ENCODE data around the gene CBLC.
"Not testable (repeated sequence)": the region's sequence is repeated elsewhere in the genome, so short reads cannot be mapped to it uniquely, and the experiment has no call there.

CBLC gene

DNA sequence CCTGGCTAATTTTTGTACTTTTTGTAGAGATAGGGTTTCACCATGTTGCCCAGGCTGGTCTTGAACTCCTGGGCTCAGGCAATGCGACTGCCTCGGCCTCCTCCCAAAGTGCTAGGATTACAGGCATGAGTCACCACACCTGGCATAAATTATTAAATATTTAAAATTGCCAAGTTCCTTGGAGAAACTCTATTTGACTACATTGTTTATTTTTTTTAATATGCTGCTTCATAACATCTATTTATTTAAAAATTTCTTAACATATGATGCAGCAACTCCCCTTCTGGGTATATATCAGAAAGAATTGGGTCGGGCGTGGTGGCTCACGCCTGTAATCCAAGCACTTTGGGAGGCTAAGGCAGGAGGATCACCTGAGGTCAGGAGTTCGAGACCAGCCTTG lies 55.2 kb downstream of the CBLC start:
- not testable (repeated sequence) for H3K36me3 ChIP-seq (ENCODE audit: control insufficient read depth in 5 of 5, insufficient read depth in 5 of 5, low read length in 5 of 5)

DNA sequence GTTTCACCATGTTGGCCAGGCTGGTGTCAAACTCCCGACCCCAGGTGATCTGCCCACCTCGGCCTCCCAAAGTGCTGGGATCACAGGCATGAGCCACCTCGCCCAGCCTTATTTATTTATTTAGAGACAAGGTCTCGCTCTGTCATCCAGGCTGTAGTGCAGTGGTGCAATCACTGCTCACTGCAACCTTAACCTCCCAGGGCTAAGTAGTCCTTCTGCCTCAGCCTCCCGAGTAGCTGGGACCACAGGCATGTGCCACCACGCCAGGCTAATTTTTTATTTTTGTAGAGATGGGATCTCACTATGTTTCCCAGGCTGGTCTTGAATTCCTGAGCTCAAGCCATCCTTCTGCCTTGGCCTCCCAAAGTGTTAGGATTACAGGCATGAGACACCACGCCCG lies 56.7 kb downstream of the CBLC start:
- not testable (repeated sequence) for H3K4me3 ChIP-seq (ENCODE audit: low read depth in 1 of 5, low read length in 5 of 5); H3K9me3 ChIP-seq (ENCODE audit: control insufficient read depth in 5 of 5, low read length in 5 of 5); H3K27me3 ChIP-seq (ENCODE audit: control insufficient read depth in 5 of 5, insufficient read depth in 4 of 5, low read length in 5 of 5); H3K36me3 ChIP-seq (ENCODE audit: control insufficient read depth in 5 of 5, insufficient read depth in 5 of 5, low read length in 5 of 5); H3K9ac ChIP-seq (ENCODE audit: low read length in 5 of 5); H3K27ac ChIP-seq (ENCODE audit: low read depth, low read length); H3K4me1 ChIP-seq (ENCODE audit: control insufficient read depth in 5 of 5, insufficient read depth in 5 of 5, low read length in 5 of 5)

More for the DNA sequence above, 55.2 kb downstream of the CBLC start:
- H3K4me1 ChIP-seq (ENCODE audit: control insufficient read depth in 5 of 5, insufficient read depth in 5 of 5, low read length in 5 of 5); H3K9me3 ChIP-seq (ENCODE audit: control insufficient read depth in 5 of 5, low read length in 5 of 5); H3K27ac ChIP-seq (ENCODE audit: low read depth, low read length); H3K9ac ChIP-seq (ENCODE audit: low read length in 5 of 5); H3K27me3 ChIP-seq (ENCODE audit: control insufficient read depth in 5 of 5, insufficient read depth in 4 of 5, low read length in 5 of 5); H3K4me3 ChIP-seq (ENCODE audit: low read depth in 1 of 5, low read length in 5 of 5): not testable (repeated sequence)

DNA sequence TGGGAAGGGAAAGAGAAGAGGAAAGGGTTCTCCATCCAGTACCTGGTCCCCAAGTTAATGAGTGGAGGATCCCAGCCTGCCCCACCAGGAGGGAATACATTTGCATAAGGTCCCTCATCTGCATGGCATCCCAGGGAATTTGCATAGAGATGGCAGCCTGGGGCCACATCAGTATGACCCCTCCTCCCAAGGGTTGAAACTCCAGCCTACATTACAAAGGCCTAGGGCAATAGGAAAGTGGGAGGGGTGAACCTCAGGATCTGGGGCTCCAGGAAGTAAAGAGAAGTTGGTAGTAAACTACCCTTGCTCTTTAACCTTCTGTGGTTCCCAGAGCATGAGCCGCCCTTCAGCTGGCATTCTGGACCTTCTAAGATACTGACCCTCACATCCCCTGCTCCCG lies 61.6 kb downstream of the CBLC start:
- no peak overlapping the region for H3K9ac ChIP-seq (ENCODE audit: low read length in 5 of 5)
- H3K9me3 ChIP-seq (ENCODE audit: control insufficient read depth in 5 of 5, low read length in 5 of 5): no peaks in the 10 kb centered on the region

DNA sequence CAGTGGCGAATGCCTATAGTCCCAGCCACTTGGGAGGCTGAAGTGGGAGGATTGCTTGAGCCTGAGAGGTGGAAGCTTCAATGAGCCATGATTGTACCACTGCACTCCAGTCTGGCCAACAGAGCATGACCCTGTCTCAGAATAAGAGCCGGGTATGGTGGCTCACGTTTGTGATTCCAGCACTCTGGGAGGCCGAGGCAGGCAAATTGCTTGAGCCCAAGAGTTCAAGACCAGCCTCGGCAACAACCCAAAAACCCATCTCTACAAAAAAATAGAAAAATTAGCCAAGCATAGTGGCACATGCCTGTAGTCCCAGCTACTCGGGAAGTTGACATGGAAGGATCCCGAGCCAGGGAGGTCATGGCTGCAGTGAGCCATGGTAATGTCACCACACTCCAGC lies 63.1 kb downstream of the CBLC start:
- no peaks in the 10 kb centered on the region for H3K36me3 ChIP-seq (ENCODE audit: control insufficient read depth in 5 of 5, insufficient read depth in 5 of 5, low read length in 5 of 5)
- H3K27ac ChIP-seq (ENCODE audit: low read depth, low read length): no peak overlapping the region

More for the DNA sequence above, 61.6 kb downstream of the CBLC start:
- Histone ChIP-seq H3K4me1 (ENCODE audit: control insufficient read depth in 5 of 5, insufficient read depth in 5 of 5, low read length in 5 of 5) (peaks cover 0 to 2% (median under 1%) of the 10 kb centered on the region in 5 donors), H3K36me3 (ENCODE audit: control insufficient read depth in 5 of 5, insufficient read depth in 5 of 5, low read length in 5 of 5) (no peaks in the 10 kb centered on the region), H3K4me3 (ENCODE audit: low read depth in 1 of 5, low read length in 5 of 5) (no peak overlapping the region), H3K27ac (ENCODE audit: low read depth, low read length) (no peak overlapping the region), H3K27me3 (ENCODE audit: control insufficient read depth in 5 of 5, insufficient read depth in 4 of 5, low read length in 5 of 5) (peaks cover 0 to 2% (median 0%) of the 10 kb centered on the region in 5 donors)

DNA sequence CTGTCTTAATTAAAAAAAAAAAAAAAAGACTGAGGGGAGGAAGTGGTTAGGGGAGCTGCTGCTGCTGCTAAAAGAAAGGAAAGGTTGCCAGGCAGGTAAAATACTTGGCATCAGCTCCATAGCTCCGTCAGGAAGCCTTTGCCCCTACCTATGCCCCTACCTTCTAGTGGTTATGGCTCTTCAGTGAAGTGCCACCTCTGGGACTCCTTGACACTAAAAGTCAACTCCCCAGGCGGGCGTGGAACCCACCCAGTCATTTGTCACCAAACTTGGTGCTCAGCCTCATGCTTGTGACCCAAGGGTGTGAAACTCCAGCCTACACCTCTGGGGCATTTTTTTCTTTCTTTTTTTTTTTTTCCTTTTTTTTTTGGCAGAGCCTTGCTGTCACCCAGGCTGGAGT lies 63.5 kb downstream of the CBLC start:
- no peak overlapping the region for H3K4me3 ChIP-seq (ENCODE audit: low read depth in 1 of 5, low read length in 5 of 5)
- peaks cover 0 to 2% (median 0%) of the 10 kb centered on the region in 5 donors for H3K27me3 ChIP-seq (ENCODE audit: control insufficient read depth in 5 of 5, insufficient read depth in 4 of 5, low read length in 5 of 5)
- H3K36me3 ChIP-seq (ENCODE audit: control insufficient read depth in 5 of 5, insufficient read depth in 5 of 5, low read length in 5 of 5): no peaks in the 10 kb centered on the region
- H3K9ac ChIP-seq (ENCODE audit: low read length in 5 of 5): no peak overlapping the region
- H3K27ac ChIP-seq (ENCODE audit: low read depth, low read length): no peak overlapping the region
- peaks cover 5 to 16% (median 13%) of the 10 kb centered on the region in 5 donors for H3K4me1 ChIP-seq (ENCODE audit: control insufficient read depth in 5 of 5, insufficient read depth in 5 of 5, low read length in 5 of 5)
- no peaks in the 10 kb centered on the region for H3K9me3 ChIP-seq (ENCODE audit: control insufficient read depth in 5 of 5, low read length in 5 of 5)

More for the DNA sequence above, 63.1 kb downstream of the CBLC start:
- peaks cover 0 to 2% (median 0%) of the 10 kb centered on the region in 5 donors for H3K27me3 ChIP-seq (ENCODE audit: control insufficient read depth in 5 of 5, insufficient read depth in 4 of 5, low read length in 5 of 5)
- no peak overlapping the region for H3K9ac ChIP-seq (ENCODE audit: low read length in 5 of 5)
- no peaks in the 10 kb centered on the region for H3K9me3 ChIP-seq (ENCODE audit: control insufficient read depth in 5 of 5, low read length in 5 of 5)
- H3K4me1 ChIP-seq (ENCODE audit: control insufficient read depth in 5 of 5, insufficient read depth in 5 of 5, low read length in 5 of 5): peaks cover 3 to 16% (median 13%) of the 10 kb centered on the region in 5 donors
- H3K4me3 ChIP-seq (ENCODE audit: low read depth in 1 of 5, low read length in 5 of 5): no peak overlapping the region

DNA sequence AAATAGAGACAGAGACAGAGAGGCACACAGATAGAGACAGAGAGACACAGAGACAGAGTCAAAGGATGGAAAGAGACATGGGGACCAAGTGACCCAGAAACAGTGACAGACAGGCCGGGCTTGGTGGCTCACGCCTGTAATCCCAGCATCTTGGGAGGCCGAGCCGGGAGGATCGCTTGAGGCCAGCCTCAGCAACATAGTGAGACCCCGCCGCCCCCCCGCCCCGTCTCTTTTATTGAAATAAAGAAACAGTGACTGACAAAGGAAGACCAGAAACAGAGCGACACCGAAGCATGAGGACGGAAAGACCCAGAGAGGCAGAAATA lies 67.6 kb downstream of the CBLC start:
- H3K4me1 ChIP-seq (ENCODE audit: control insufficient read depth in 5 of 5, insufficient read depth in 5 of 5, low read length in 5 of 5): peaks cover 9 to 52% (median 41%) of the 10 kb centered on the region in 5 donors
- peak overlapping the region; percentile 54 to 72 (median 62) for H3K4me3 ChIP-seq (ENCODE audit: low read depth in 1 of 5, low read length in 5 of 5)
- no peaks in the 10 kb centered on the region for H3K9me3 ChIP-seq (ENCODE audit: control insufficient read depth in 5 of 5, low read length in 5 of 5)
- H3K27me3 ChIP-seq (ENCODE audit: control insufficient read depth in 5 of 5, insufficient read depth in 4 of 5, low read length in 5 of 5): no peaks in the 10 kb centered on the region
- peak overlapping the region; percentile 56 for H3K27ac ChIP-seq (ENCODE audit: low read depth, low read length)
- no peaks in the 10 kb centered on the region for H3K36me3 ChIP-seq (ENCODE audit: control insufficient read depth in 5 of 5, insufficient read depth in 5 of 5, low read length in 5 of 5)
- H3K9ac ChIP-seq (ENCODE audit: low read length in 5 of 5): peak overlapping the region in 4 of 5 donors; percentile 11 to 73 (median 52)

DNA sequence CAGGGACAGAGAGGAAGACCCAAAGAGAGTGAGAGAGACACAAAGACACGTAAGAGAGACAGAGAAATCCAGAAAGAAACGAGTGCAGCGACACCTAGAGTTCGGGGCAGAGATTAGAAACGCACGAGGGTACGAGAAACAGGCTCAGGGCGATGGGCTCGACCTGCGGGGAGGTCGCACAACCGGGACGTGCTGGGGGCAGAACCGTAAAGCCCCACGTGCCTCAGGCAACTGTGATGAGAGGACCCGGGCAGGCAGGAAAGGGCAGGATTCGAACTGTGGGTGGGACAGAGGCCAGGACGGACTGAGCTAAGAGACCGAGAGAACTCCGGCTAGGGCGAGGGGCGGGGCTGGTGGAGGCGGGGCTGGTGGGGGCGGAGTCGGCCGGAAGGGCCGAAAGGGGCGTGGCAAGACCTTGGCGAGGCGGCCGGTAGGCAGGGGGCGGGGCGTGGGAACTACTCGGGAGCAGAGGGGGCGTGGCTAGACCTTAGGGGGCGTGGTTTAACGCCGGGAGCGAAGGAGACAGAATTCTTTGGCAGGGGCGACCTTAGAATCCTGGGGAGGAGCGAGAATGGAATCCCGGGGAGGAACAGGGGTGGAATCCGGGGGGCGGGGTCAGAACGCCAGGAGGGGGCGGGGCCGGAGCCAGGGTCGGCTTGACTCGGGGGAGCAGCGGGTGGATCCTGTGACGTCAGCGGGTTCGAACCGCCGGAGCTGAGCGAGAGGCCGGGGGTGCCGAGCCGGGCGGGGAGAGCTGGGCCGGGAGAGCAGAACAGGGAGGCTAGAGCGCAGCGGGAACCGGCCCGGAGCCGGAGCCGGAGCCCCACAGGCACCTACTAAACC lies 68.1 kb downstream of the CBLC start, which contains the start of gene NECTIN2:
Gene NECTIN2 (plus strand): TSS at position 686 of the 843 bp plus-strand sequence. CDS start 229 bp downstream, outside the sequence.
- no peaks in the 10 kb centered on the region for H3K9me3 ChIP-seq (ENCODE audit: control insufficient read depth in 5 of 5, low read length in 5 of 5)
- H3K36me3 ChIP-seq (ENCODE audit: control insufficient read depth in 5 of 5, insufficient read depth in 5 of 5, low read length in 5 of 5): no peaks in the 10 kb centered on the region
- peak within 1 kb of the TSS; percentile 70 to 94 (median 84) for H3K4me3 ChIP-seq (ENCODE audit: low read depth in 1 of 5, low read length in 5 of 5)
- H3K9ac ChIP-seq (ENCODE audit: low read length in 5 of 5): peak within 1 kb of the TSS; percentile 87 to 98 (median 97)
- no peaks in the 10 kb centered on the region for H3K27me3 ChIP-seq (ENCODE audit: control insufficient read depth in 5 of 5, insufficient read depth in 4 of 5, low read length in 5 of 5)
- H3K27ac ChIP-seq (ENCODE audit: low read depth, low read length): peak within 1 kb of the TSS; percentile 92
- peaks cover 9 to 58% (median 41%) of the 10 kb centered on the region in 5 donors for H3K4me1 ChIP-seq (ENCODE audit: control insufficient read depth in 5 of 5, insufficient read depth in 5 of 5, low read length in 5 of 5)

DNA sequence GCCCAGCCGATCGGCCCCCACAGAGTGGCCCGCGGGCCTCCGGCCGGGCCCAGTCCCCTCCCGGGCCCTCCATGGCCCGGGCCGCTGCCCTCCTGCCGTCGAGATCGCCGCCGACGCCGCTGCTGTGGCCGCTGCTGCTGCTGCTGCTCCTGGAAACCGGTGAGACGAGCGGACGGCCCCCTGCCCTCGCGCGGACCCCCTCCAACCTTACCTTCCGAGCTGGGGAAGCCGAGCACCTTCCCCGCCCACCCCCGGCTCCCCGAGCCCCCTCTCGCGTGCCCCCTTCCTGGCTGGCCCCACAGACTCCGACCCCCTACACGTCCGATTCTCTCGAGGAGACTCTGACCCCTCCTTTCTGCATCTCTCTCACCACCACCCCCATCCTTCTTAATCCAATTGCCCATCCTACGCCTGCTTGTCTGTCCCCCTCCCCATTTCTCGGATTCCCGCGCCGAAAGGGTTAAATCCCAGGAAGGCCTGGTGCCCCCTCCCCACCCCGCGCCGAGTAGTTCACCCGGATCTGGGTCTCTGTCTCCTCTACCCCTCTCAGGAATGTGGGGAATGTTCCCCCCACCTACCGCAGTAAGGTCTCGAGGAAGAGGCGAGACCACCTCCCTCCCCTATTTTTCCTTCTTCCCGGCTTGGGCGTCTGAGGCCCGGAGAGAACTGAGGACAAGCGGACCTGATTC lies 68.9 kb downstream of the CBLC start:
- Histone ChIP-seq H3K27ac (ENCODE audit: low read depth, low read length) (peak overlapping the region; percentile 92), H3K4me1 (ENCODE audit: control insufficient read depth in 5 of 5, insufficient read depth in 5 of 5, low read length in 5 of 5) (peaks cover 9 to 66% (median 48%) of the 10 kb centered on the region in 5 donors), H3K4me3 (ENCODE audit: low read depth in 1 of 5, low read length in 5 of 5) (peak overlapping the region; percentile 70 to 94 (median 84)), H3K27me3 (ENCODE audit: control insufficient read depth in 5 of 5, insufficient read depth in 4 of 5, low read length in 5 of 5) (no peaks in the 10 kb centered on the region), H3K9ac (ENCODE audit: low read length in 5 of 5) (peak overlapping the region; percentile 87 to 98 (median 97)), H3K9me3 (ENCODE audit: control insufficient read depth in 5 of 5, low read length in 5 of 5) (no peaks in the 10 kb centered on the region), H3K36me3 (ENCODE audit: control insufficient read depth in 5 of 5, insufficient read depth in 5 of 5, low read length in 5 of 5) (peaks cover 0 to 2% (median 0%) of the 10 kb centered on the region in 5 donors)

DNA sequence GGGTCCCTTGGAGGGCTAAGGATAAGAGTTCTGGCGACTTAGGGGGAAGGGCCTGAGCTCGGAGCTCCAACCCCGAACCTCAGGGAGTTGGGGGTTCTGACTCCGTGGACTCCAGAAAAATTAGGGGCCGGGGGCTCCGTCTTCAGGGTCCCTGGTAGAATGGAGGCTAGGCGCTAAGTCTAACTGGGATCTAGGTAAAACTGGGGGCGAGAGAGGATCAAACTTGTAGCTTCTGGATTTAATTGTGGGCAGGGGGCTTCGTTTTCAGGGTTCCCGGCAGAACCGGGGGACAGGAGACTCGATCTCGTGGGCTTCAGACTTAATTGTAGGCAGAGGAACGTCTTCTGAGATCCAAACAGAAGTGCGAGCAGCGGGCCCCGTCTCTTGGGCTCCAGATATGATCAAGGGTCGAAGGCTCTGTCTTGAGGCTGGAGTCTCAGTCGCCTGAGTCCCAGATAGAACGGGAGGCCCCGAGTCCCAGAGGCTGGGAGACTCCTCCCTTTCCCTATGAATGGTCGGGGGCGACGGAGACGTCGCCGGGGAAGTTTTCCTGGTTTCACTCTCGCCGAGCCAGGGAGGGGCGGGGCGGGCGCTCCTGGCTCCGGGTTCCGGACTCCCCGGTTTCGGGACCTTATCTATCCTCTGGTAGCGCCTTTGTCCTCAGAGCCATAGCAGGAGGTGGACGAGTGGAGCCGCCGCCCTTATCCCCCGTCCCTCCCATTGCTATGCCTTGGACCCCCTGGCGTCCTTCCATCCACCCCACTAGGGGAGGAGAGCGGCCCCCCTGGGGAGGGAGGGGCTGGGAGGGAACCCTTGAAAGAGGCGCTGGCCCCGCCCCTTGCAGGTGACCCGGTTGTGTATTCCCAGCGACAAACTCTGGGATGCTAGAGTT lies 69.7 kb downstream of the CBLC start:
- Histone ChIP-seq H3K4me1 (ENCODE audit: control insufficient read depth in 5 of 5, insufficient read depth in 5 of 5, low read length in 5 of 5) (peaks cover 9 to 69% (median 51%) of the 10 kb centered on the region in 5 donors), H3K27ac (ENCODE audit: low read depth, low read length) (peak overlapping the region; percentile 92)

More for the DNA sequence above, 69.7 kb downstream of the CBLC start:
- H3K9me3 ChIP-seq (ENCODE audit: control insufficient read depth in 5 of 5, low read length in 5 of 5): no peaks in the 10 kb centered on the region
- peak overlapping the region; percentile 70 to 94 (median 84) for H3K4me3 ChIP-seq (ENCODE audit: low read depth in 1 of 5, low read length in 5 of 5)
- H3K27me3 ChIP-seq (ENCODE audit: control insufficient read depth in 5 of 5, insufficient read depth in 4 of 5, low read length in 5 of 5): no peaks in the 10 kb centered on the region
- H3K36me3 ChIP-seq (ENCODE audit: control insufficient read depth in 5 of 5, insufficient read depth in 5 of 5, low read length in 5 of 5): peaks cover 0 to 4% (median 0%) of the 10 kb centered on the region in 5 donors
- H3K9ac ChIP-seq (ENCODE audit: low read length in 5 of 5): peak overlapping the region; percentile 87 to 98 (median 97)
